GM21825 (cell line): ENCODE results near the gene EXOC3.

ENCODE experiments used
- ATAC-seq: cut with Tn5 transposase; IDR thresholded peaks from one replicate; pipeline ENCODE4 v1.9.1; 2021; ENCODE audit warnings: mild to moderate bottlenecking, moderate library complexity; ENCODE audit not compliant: unreplicated experiment

EXOC3 gene

GRCh38 chr5:454936-455335 lies 12.0 kb downstream of the EXOC3 start:
- no peak for ATAC-seq

- ATAC-seq = no peak
Measured at GRCh38 chr5:455806-456205, 12.8 kb downstream of the EXOC3 start.

DNA sequence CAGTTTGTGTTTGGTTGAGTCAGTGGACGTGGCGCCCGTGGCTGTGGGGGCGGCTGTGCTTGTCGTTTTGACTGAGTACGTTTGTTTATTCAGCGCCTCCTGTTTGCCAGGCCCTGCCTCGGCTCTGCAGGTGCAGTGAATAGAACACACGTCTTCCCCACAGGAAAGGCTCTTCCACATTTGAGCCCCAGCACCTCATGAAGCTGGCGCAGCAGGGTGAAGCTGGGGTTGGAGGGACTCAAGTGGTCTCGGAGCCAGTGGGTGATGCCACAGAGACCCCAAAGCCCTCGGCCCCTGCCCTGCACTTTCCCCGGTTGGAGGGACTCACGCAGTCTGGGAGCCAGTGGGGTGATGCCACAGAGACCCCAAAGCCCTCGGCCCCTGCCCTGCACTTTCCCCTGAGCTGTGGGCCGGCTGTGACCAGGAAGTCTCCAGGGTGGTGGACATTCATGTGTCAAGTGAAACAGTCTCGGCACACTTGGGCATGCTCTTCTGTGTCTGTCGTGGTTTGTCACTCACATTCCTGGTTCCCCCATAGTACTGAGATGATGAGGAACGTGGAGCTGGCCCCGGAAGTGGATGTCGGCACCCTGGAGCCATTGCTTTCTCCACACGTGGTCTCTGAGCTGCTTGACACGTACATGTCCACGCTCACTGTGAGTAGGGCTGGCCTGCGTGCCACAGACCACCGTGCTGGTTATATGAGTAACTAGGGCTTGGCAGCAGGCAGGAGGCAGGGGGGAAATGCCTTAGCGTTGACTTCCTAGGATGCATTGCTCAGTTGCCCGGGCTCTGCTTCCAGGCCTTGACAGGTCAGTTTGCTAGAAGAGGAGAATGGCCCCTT lies 13.6 kb downstream of the EXOC3 start:
- ATAC-seq = no peak

- no peak for ATAC-seq
Measured at GRCh38 chr5:457195-457961, 14.4 kb downstream of the EXOC3 start.

DNA sequence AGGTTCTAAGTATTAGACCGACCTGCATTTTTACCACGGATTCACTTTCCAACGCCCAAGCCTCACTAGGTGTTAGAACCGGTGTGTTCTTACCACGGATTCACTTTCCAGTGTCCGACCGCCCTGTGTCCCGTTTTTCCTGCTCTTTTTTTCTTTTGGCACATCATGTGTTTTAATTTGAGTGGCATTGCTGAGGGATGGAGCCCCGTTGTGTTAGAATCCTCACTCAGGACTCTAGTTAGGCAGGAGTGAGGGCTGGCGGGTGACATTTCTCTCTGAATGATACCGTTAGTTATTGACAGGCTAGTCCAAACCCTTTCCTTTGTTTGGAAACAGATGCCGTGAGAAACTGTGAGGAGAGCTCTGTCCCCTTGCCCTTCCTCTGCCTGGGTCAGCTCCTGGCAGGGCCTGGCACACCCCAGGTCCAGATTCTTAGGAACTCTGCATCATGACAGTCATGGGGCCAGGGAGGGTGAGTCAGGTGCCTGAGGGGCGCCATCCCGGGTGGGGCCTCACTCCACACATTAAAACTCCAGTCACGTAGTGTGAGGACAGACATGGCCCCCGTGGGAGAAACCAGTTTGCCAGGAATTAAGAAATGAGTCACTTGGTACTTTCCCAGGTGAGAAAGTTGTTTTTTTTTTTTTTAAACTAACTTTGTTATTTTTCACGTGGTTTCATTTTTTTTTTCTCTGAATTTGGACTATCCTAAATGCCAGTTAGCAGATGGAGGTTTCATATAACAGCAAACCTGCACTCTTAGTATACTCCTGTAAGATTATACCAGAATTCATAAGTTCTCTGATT lies 15.8 kb downstream of the EXOC3 start:
- ATAC-seq = no peak

- ATAC-seq = no peak
Measured at GRCh38 chr5:459562-460272, 16.7 kb downstream of the EXOC3 start.

GRCh38 chr5:460273-460625 lies 17.3 kb downstream of the EXOC3 start:
- ATAC-seq = no peak

DNA sequence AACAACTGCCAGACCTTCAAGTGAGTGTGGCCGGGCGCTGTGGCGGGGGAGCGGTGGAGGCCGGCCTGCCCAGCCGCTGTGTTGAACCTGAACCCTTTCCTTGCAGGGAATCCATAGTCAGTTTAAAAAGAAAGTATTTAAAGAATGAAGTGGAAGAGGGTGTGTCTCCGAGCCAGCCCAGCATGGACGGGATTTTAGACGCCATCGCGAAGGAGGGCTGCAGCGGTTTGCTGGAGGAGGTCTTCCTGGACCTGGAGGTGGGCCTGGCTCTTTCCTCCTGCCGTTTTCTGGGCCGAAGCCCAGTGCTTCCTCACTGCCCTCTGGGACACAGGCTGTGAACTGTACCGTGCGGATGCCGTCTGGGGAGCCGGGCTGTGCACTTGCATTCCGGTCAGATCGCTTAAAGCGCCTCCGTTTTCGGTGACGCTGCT lies 19.1 kb downstream of the EXOC3 start:
- no peak for ATAC-seq

DNA sequence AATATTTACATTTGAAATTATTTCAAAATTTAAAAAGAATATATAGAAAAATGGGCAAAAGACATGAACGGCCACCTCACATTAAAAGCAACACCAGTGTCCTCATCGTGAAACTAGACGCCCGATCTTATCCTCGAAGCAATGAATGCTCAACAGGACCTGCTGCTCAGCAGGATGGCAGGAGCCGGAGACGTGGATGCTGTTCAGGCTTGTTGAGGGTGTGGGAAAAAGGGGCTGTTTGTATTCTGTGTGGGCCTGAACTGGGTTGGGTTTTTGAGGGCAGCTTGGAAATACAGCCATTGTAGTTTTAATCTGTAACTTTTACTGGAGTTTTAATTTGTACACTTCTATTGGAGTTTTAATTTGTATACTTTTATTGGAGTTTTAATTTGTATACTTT lies 20.3 kb downstream of the EXOC3 start:
- ATAC-seq = no peak

- ATAC-seq = no peak
Measured at GRCh38 chr5:463952-464351, 21.0 kb downstream of the EXOC3 start.

DNA sequence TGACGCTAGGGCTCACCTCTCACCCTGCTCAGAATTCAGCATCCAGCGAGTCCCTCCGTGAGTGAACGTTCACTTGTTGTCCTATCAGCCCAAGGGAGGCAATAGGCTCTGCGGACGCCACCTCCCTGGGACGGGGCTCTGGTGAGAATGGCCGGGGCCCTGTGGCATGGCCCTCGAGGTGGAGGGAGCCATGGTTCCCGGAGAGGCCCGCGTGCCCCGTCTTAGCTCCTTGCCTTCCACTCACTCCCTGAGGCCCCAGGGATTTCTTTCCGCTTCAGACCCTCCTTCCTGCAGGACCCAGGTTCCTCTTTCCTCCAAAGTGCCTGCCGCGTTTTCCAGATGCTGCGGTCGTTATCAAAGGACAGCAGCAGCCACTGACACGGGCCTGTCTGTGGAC lies 21.5 kb downstream of the EXOC3 start:
- no peak for ATAC-seq

DNA sequence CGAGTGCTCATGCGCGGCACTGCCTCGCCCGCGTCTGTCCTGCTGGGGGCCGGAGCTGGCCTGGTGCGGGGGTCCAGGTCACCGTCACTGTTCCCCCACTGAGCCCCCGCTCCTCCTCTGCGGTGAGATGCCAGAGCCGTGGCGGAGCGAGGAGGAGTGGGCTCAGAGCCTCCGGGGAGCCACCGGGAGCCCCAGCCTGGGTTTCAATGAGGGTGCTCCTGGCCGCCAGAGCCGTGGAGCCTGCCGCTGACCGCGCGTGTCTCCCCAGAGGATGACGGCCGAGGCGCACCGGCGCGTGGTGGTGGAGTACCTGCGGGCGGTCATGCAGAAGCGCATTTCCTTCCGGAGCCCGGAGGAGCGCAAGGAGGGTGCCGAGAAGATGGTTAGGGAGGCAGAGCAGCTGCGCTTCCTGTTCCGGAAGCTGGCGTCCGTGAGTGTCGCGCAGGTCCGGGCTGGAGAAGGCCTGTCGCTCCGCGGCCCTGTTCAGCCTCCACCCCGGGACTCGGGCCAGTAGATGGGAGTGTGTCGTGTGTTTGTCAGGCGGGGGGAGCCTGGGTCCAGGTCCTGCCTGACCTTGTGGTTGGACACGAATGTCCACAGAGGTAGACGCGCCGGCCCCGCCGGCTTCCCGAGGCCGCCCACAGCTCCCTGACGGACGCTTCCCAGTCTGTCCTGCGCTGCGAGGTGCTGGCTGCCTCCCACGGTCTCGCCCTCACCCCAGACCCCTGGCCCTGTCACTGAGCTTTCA lies 22.0 kb downstream of the EXOC3 start:
- no peak for ATAC-seq

GRCh38 chr5:465591-466403 lies 22.8 kb downstream of the EXOC3 start:
- no peak for ATAC-seq

- no peak for ATAC-seq
Measured at GRCh38 chr5:466661-467310, 23.8 kb downstream of the EXOC3 start.

- ATAC-seq = no peak
Measured at GRCh38 chr5:468401-468800, 25.4 kb downstream of the EXOC3 start.

GRCh38 chr5:469752-470483 lies 26.9 kb downstream of the EXOC3 start:
- no peak for ATAC-seq

- ATAC-seq = no peak
Measured at GRCh38 chr5:470961-471749, 28.2 kb downstream of the EXOC3 start.

GRCh38 chr5:471750-472058 lies 28.7 kb downstream of the EXOC3 start:
- no peak for ATAC-seq
